Epithelial cell of esophagus (primary cell): Measurements from ENCODE around the gene SDC4.

ENCODE experiments used
- DNase-seq: peaks from one replicate; pipeline ENCODE4 v3.0.0; 2010; ENCODE audit warnings: low read depth
- H3K4me3 ChIP-seq: 2 replicates; pipeline ENCODE4 v1.5.1; 2011; ENCODE audit warnings: mild to moderate bottlenecking, low read length, control low read depth
- CTCF ChIP-seq: IDR thresholded peaks from 2 replicates; pipeline ENCODE4 v1.5.1; 2011; ENCODE audit warnings: low read depth, mild to moderate bottlenecking, low read length, control low read depth, inconsistent platforms; ENCODE audit not compliant: insufficient read depth; ENCODE audit errors: missing control alignments

SDC4 gene

GRCh38 chr20:45297786-45298497 is 50.3 kb downstream of the SDC4 start:
- H3K4me3 ChIP-seq, result no peak overlapping the region
- no peak for TF ChIP-seq CTCF
- DNase-seq, result no peak

- no peak overlapping the region for H3K4me3 ChIP-seq
- no peak for DNase-seq
- no peak for TF ChIP-seq CTCF
Observed at GRCh38 chr20:45294659-45295058, 53.6 kb downstream of the SDC4 start.

GRCh38 chr20:45294003-45294368 is 54.2 kb downstream of the SDC4 start:
- no peak overlapping the region for H3K4me3 ChIP-seq
- no peak for TF ChIP-seq CTCF
- no peak for DNase-seq

- peak; percentile 60 for DNase-seq
- H3K4me3 ChIP-seq, result peak overlapping the region; percentile 39
- peak; percentile 88 for TF ChIP-seq CTCF
Observed at GRCh38 chr20:45293041-45294002, 54.9 kb downstream of the SDC4 start.

- H3K4me3 ChIP-seq, result no peak overlapping the region
- DNase-seq, result no peak
- no peak for TF ChIP-seq CTCF
Observed at GRCh38 chr20:45292343-45292742, 55.9 kb downstream of the SDC4 start.

GRCh38 chr20:45291526-45291925 is 56.7 kb downstream of the SDC4 start:
- no peak for TF ChIP-seq CTCF
- no peak for DNase-seq
- H3K4me3 ChIP-seq, result no peak overlapping the region
